ENCODE data around the gene ARID3B.

The ARID3B gene

GRCh38 chr15:74610302-74610951, 69.4 kb downstream of the ARID3B start:
- Histone ChIP-seq H3K27me3 (replicated peaks; ENCODE audit: control insufficient read depth, insufficient read depth, low read length) (no peaks in the 10 kb centered on the region), H3K36me3 (ENCODE audit: control insufficient read depth, insufficient read depth, low read length) (no peaks in the 10 kb centered on the region), H3K4me3 (replicated peaks; ENCODE audit: low read depth, low read length) (no peak overlapping the region)
- no peak for TF ChIP-seq CTCF (IDR thresholded peaks at IDR 0.05; ENCODE audit: insufficient read depth, low read length, poor library complexity, severe bottlenecking)
- DNase-seq (ENCODE audit: extremely low read depth, insufficient read length): no peak

GRCh38 chr15:74611341-74611740, 70.3 kb downstream of the ARID3B start:
- Histone ChIP-seq H3K27me3 (replicated peaks; ENCODE audit: control insufficient read depth, insufficient read depth, low read length) (no peaks in the 10 kb centered on the region), H3K36me3 (ENCODE audit: control insufficient read depth, insufficient read depth, low read length) (no peaks in the 10 kb centered on the region), H3K4me3 (replicated peaks; ENCODE audit: low read depth, low read length) (no peak overlapping the region)
- no peak for TF ChIP-seq CTCF (IDR thresholded peaks at IDR 0.05; ENCODE audit: insufficient read depth, low read length, poor library complexity, severe bottlenecking)
- DNase-seq (ENCODE audit: extremely low read depth, insufficient read length): no peak

GRCh38 chr15:74611834-74612233, 70.8 kb downstream of the ARID3B start:
- DNase-seq (ENCODE audit: extremely low read depth, insufficient read length): no peak
- Histone ChIP-seq H3K27me3 (replicated peaks; ENCODE audit: control insufficient read depth, insufficient read depth, low read length) (no peaks in the 10 kb centered on the region), H3K4me3 (replicated peaks; ENCODE audit: low read depth, low read length) (no peak overlapping the region), H3K36me3 (ENCODE audit: control insufficient read depth, insufficient read depth, low read length) (no peaks in the 10 kb centered on the region)
- no peak for TF ChIP-seq CTCF (IDR thresholded peaks at IDR 0.05; ENCODE audit: insufficient read depth, low read length, poor library complexity, severe bottlenecking)

GRCh38 chr15:74612677-74613076, 71.7 kb downstream of the ARID3B start:
- no peak for DNase-seq (ENCODE audit: extremely low read depth, insufficient read length)
- Histone ChIP-seq H3K27me3 (replicated peaks; ENCODE audit: control insufficient read depth, insufficient read depth, low read length) (no peaks in the 10 kb centered on the region), H3K4me3 (replicated peaks; ENCODE audit: low read depth, low read length) (no peak overlapping the region), H3K36me3 (ENCODE audit: control insufficient read depth, insufficient read depth, low read length) (no peaks in the 10 kb centered on the region)
- no peak for TF ChIP-seq CTCF (IDR thresholded peaks at IDR 0.05; ENCODE audit: insufficient read depth, low read length, poor library complexity, severe bottlenecking)

GRCh38 chr15:74613089-74613952, 72.3 kb downstream of the ARID3B start:
- Histone ChIP-seq H3K4me3 (replicated peaks; ENCODE audit: low read depth, low read length) (no peak overlapping the region), H3K36me3 (ENCODE audit: control insufficient read depth, insufficient read depth, low read length) (peaks cover 4% of the 10 kb centered on the region; the same call in 1 of the 2 replicates), H3K27me3 (replicated peaks; ENCODE audit: control insufficient read depth, insufficient read depth, low read length) (no peaks in the 10 kb centered on the region)
- no peak for DNase-seq (ENCODE audit: extremely low read depth, insufficient read length)
- TF ChIP-seq CTCF (IDR thresholded peaks at IDR 0.05; ENCODE audit: insufficient read depth, low read length, poor library complexity, severe bottlenecking): no peak
